ENCODE results near the gene DCST2. TPM values are rescaled to one million over a fixed set of nuclear protein-coding genes. Genes with fewer than 3 reads are reported as not detected.

Gene DCST2
- total RNA-seq, 1 experiment from 2014 or later: not detected

- no peaks in the 10 kb centered on the region for H3K27me3 ChIP-seq
- no peak overlapping the region for H3K4me3 ChIP-seq
- H3K9me3 ChIP-seq: no peaks in the 10 kb centered on the region
- DNase-seq: no peak
- H3K36me3 ChIP-seq: no peaks in the 10 kb centered on the region
These were observed 6.9 kb upstream of the DCST2 start for GRCh38 chr1:155040358-155041093.

GRCh38 chr1:155039308-155039669 lies 5.7 kb upstream of the DCST2 start:
- Histone ChIP-seq H3K36me3 (no peaks in the 10 kb centered on the region), H3K9me3 (no peaks in the 10 kb centered on the region), H3K4me3 (no peak overlapping the region), H3K27me3 (no peaks in the 10 kb centered on the region)
- DNase-seq: no peak

GRCh38 chr1:155038602-155039307 lies 5.2 kb upstream of the DCST2 start:
- Histone ChIP-seq H3K36me3 (no peaks in the 10 kb centered on the region), H3K4me3 (no peak overlapping the region), H3K9me3 (no peaks in the 10 kb centered on the region), H3K27me3 (no peaks in the 10 kb centered on the region)
- DNase-seq: peak; percentile 54

- no peak overlapping the region for H3K4me3 ChIP-seq
- H3K27me3 ChIP-seq: no peaks in the 10 kb centered on the region
- no peaks in the 10 kb centered on the region for H3K36me3 ChIP-seq
- DNase-seq: no peak
- H3K9me3 ChIP-seq: no peaks in the 10 kb centered on the region
These were observed 4.4 kb upstream of the DCST2 start for GRCh38 chr1:155037851-155038441.

- no peaks in the 10 kb centered on the region for H3K9me3 ChIP-seq
- H3K27me3 ChIP-seq: no peaks in the 10 kb centered on the region
- H3K4me3 ChIP-seq: no peak overlapping the region
- H3K36me3 ChIP-seq: no peaks in the 10 kb centered on the region
- no peak for DNase-seq
These were observed 3.5 kb upstream of the DCST2 start for GRCh38 chr1:155037043-155037442.

GRCh38 chr1:155035936-155036335 lies 2.4 kb upstream of the DCST2 start:
- no peaks in the 10 kb centered on the region for H3K36me3 ChIP-seq
- H3K9me3 ChIP-seq: no peaks in the 10 kb centered on the region
- no peak for DNase-seq
- no peak overlapping the region for H3K4me3 ChIP-seq
- H3K27me3 ChIP-seq: no peaks in the 10 kb centered on the region

- Histone ChIP-seq H3K36me3 (no peaks in the 10 kb centered on the region), H3K4me3 (no peak overlapping the region), H3K9me3 (no peaks in the 10 kb centered on the region), H3K27me3 (no peaks in the 10 kb centered on the region)
- no peak for DNase-seq
These were observed 982 bp upstream of the DCST2 start for GRCh38 chr1:155034318-155035208.

GRCh38 chr1:155032886-155033285 lies 695 bp downstream of the DCST2 start:
- DNase-seq: no peak
- no peaks in the 10 kb centered on the region for H3K36me3 ChIP-seq

GRCh38 chr1:155030899-155031298 lies 2.7 kb downstream of the DCST2 start:
- no peak for DNase-seq

More at GRCh38 chr1:155032886-155033285, 695 bp downstream of the DCST2 start:
- H3K27me3 ChIP-seq: no peaks in the 10 kb centered on the region
- no peak overlapping the region for H3K4me3 ChIP-seq
- H3K9me3 ChIP-seq: no peaks in the 10 kb centered on the region

GRCh38 chr1:155030243-155030795 lies 3.3 kb downstream of the DCST2 start:
- no peaks in the 10 kb centered on the region for H3K9me3 ChIP-seq
- no peaks in the 10 kb centered on the region for H3K36me3 ChIP-seq
- no peak for DNase-seq
- H3K27me3 ChIP-seq: no peaks in the 10 kb centered on the region
- no peak overlapping the region for H3K4me3 ChIP-seq

More at GRCh38 chr1:155030899-155031298, 2.7 kb downstream of the DCST2 start:
- Histone ChIP-seq H3K27me3 (no peaks in the 10 kb centered on the region), H3K36me3 (no peaks in the 10 kb centered on the region), H3K9me3 (no peaks in the 10 kb centered on the region), H3K4me3 (no peak overlapping the region)

GRCh38 chr1:155029513-155030242 lies 3.9 kb downstream of the DCST2 start:
- DNase-seq: no peak
- H3K4me3 ChIP-seq: no peak overlapping the region
- H3K9me3 ChIP-seq: no peaks in the 10 kb centered on the region
- no peaks in the 10 kb centered on the region for H3K36me3 ChIP-seq
- H3K27me3 ChIP-seq: no peaks in the 10 kb centered on the region

GRCh38 chr1:155026588-155026987 lies 7.0 kb downstream of the DCST2 start:
- Histone ChIP-seq H3K9me3 (no peaks in the 10 kb centered on the region), H3K4me3 (no peak overlapping the region), H3K36me3 (no peaks in the 10 kb centered on the region), H3K27me3 (no peaks in the 10 kb centered on the region)
- DNase-seq: peak; percentile 80

- Histone ChIP-seq H3K36me3 (no peaks in the 10 kb centered on the region), H3K27me3 (no peaks in the 10 kb centered on the region), H3K9me3 (no peaks in the 10 kb centered on the region), H3K4me3 (no peak overlapping the region)
- DNase-seq: peak; percentile 69
These were observed 7.4 kb downstream of the DCST2 start for GRCh38 chr1:155026154-155026553.

- no peak for DNase-seq
- no peaks in the 10 kb centered on the region for H3K27me3 ChIP-seq
- peaks cover 5% of the 10 kb centered on the region for H3K36me3 ChIP-seq
- H3K4me3 ChIP-seq: no peak overlapping the region
- no peaks in the 10 kb centered on the region for H3K9me3 ChIP-seq
These were observed 9.3 kb downstream of the DCST2 start for GRCh38 chr1:155024315-155024714.

- H3K27me3 ChIP-seq: no peaks in the 10 kb centered on the region
- DNase-seq: no peak
- no peak overlapping the region for H3K4me3 ChIP-seq
- no peaks in the 10 kb centered on the region for H3K9me3 ChIP-seq
- peaks cover 12% of the 10 kb centered on the region for H3K36me3 ChIP-seq
These were observed 10.0 kb downstream of the DCST2 start for GRCh38 chr1:155023627-155024026.

GRCh38 chr1:155022927-155023236 lies 10.7 kb downstream of the DCST2 start:
- DNase-seq: no peak
- no peak overlapping the region for H3K4me3 ChIP-seq
- peaks cover 16% of the 10 kb centered on the region for H3K36me3 ChIP-seq
- no peaks in the 10 kb centered on the region for H3K27me3 ChIP-seq
- H3K9me3 ChIP-seq: no peaks in the 10 kb centered on the region
